ENCODE results near the gene RGSL1. TPM values are rescaled to one million over a fixed set of nuclear protein-coding genes. Genes with fewer than 3 reads are reported as not detected.

The RGSL1 gene
- total RNA-seq, 2 experiments from 2014 or later, result not detected

GRCh38 chr1:182608845-182609610 lies 159.1 kb downstream of the RGSL1 start:
- intact Hi-C loops (cut with micrococcal nuclease; ENCODE audit: unreplicated experiment), result loop anchor here (10.0 kb wide), 1 partner anchor 306 kb away; no protein-coding TSS in a partner anchor
- no peak for DNase-seq (ENCODE audit: low spot score)
- ChIA-PET POLR2A (interaction anchor here (0.6 to 2.7 kb wide), 2 partner anchors 10 to 190 kb away, joined by 4 to 10 read pairs; no protein-coding TSS in a partner anchor), CTCF (ENCODE audit: unreplicated experiment) (no interaction called here)
- H3K4me3 ChIP-seq (ENCODE audit: low read depth, low read length, poor library complexity, severe bottlenecking), result no peak overlapping the region
- no TSS peak for BruUV-seq (replicated peaks)
- H3K36me3 ChIP-seq (ENCODE audit: insufficient read depth, low read length), result no peaks in the 10 kb centered on the region
- H3K4me2 ChIP-seq (ENCODE audit: low read length), result no peak overlapping the region
- peaks cover under 1% of the 10 kb centered on the region; the same call in 1 of the 2 replicates for H3K79me2 ChIP-seq (ENCODE audit: insufficient read depth, low read depth, low read length)
- H3K9me3 ChIP-seq (ENCODE audit: low read length), result no peaks in the 10 kb centered on the region
- H3K4me1 ChIP-seq (ENCODE audit: insufficient read depth, low read length, poor library complexity, severe bottlenecking), result peaks cover 69% of the 10 kb centered on the region
- TF ChIP-seq EZH2phosphoT487 (IDR thresholded peaks at IDR 0.05; ENCODE audit: borderline replicate concordance, low read depth, low read length), result no peak
- H2AFZ ChIP-seq (ENCODE audit: low read length), result no peak overlapping the region
- no peaks in the 10 kb centered on the region for H4K20me1 ChIP-seq (ENCODE audit: insufficient read depth, low read length)
- no peak overlapping the region for H3K27ac ChIP-seq (ENCODE audit: low read depth, low read length, poor library complexity, severe bottlenecking)
- H3K9me2 ChIP-seq (ENCODE audit: insufficient read depth, low read length), result no peaks in the 10 kb centered on the region

Small RNA genes lying within 50 kb of the gene (small RNA-seq; reads per million reads assigned to genes)
- gene RF00017, result not detected

Other genes starting within 250 kb of the RGSL1 start
- not detected in 2 replicates for gene GLUL, start 58.4 kb upstream of the RGSL1 start, total RNA-seq (2014; rRNA removed; shearing (Covaris generic))
- not detected in 2 replicates for gene GLUL, start 58.4 kb upstream of the RGSL1 start, total RNA-seq (2022)
- not detected in 2 replicates for gene TEDDM1, start 49.5 kb upstream of the RGSL1 start, total RNA-seq (2014; rRNA removed; shearing (Covaris generic))
- not detected in 2 replicates for gene TEDDM1, start 49.5 kb upstream of the RGSL1 start, total RNA-seq (2022)
- gene RNASEL, start 139.1 kb downstream of the RGSL1 start, total RNA-seq (2014; rRNA removed; shearing (Covaris generic)), result 1.3 and 2.2 TPM in 2 replicates
- gene RNASEL, start 139.1 kb downstream of the RGSL1 start, total RNA-seq (2022), result 3.0 and 4.0 TPM in 2 replicates
- 17.9 and 20.1 TPM in 2 replicates for gene RGS16, start 154.2 kb downstream of the RGSL1 start, total RNA-seq (2014; rRNA removed; shearing (Covaris generic))
- 22.5 and 29.5 TPM in 2 replicates for gene RGS16, start 154.2 kb downstream of the RGSL1 start, total RNA-seq (2022)
- 0.10 TPM in 1 of 2 replicates, not detected in the other for gene RGS8, start 234.4 kb downstream of the RGSL1 start, total RNA-seq (2014; rRNA removed; shearing (Covaris generic))
- gene RGS8, start 234.4 kb downstream of the RGSL1 start, total RNA-seq (2022), result 0.31 and 1.2 TPM in 2 replicates

Measured in OCI-LY7 (cell line).